GM21825 (cell line): ENCODE data around the gene LHFPL6.
"Not testable (repeated sequence)": the region's sequence is repeated elsewhere in the genome, so short reads cannot be mapped to it uniquely, and the experiment has no call there.

Experiments used
- ATAC-seq: cut with Tn5 transposase; IDR thresholded peaks from one replicate; pipeline ENCODE4 v1.9.1; 2021; ENCODE audit warnings: mild to moderate bottlenecking, moderate library complexity; ENCODE audit not compliant: unreplicated experiment

LHFPL6 gene

DNA sequence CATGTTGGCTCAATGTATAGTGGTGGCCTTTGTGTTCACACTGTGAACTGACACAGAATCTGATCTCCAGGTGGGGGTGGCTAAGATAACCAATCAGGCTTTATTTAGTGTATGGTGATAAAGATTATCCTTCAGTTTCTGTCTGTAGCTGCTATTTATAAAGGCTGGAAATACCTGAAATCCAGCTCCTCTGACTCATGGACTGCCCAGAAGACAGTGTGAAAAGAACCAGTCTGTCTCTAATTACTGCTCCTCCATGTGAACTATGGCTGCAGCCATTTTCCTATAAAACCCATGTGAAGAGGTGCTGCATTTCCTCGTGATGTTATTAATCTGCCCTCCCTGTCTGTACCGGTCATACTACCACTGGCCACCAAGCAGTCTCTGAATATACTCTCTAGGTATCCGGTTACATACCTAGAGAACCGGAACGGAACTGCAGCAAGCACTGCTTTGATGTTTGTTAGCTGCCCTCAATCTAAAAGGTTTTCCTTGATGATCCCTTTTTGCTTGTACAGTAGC is 238.0 kb downstream of the LHFPL6 start:
- ATAC-seq = no peak

DNA sequence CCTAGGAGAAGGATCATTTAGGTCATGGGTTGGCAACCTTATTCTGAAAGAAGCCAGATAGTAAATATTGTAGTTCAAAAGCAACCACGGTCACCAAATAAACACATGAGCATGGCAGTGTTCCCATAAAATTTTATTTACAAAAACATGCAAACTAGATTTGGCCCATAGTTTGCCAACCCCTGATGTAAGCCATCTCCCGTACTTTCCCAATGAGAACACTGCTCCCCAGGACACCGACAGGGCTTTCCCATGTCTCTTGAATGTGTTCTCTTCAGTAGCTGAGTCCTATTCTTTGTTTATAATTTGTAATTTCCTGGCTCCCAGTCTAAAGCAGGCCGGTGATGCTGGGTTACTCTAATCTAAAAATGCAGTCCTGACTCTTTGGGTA is 239.6 kb downstream of the LHFPL6 start:
- ATAC-seq = no peak

DNA sequence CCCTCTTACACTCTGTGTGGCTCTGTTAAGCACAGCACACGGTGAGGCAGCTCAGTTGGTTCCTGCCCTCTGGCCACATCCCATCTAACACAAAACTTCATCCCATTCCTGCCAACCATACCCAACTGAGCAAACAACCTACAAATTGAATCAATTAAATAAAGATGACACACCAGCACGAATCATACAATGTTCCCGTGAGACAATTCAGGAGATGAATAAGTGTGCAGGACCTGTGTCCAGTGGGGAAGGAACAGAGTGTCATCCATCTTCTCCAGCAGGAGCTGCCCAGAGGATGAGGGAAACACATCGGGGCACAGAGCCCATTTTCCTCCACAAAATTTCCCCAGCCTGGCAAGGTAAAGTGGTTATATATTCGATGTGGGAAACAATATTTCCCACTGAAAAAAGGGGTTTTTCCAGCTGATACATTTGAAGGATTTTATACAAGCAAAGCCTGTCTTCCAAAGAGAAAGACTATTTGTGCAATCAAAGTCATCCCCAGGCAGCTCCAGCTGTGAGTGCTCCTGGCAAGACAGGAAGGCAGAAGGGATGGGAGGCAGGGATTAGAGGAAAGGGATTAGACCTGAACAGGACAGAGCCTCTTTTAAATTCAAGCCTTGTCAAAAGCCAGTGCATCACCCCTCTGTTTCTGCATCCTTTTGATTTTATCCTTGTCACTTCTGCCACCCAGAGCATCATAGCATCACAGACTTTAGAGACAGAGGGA is 240.2 kb downstream of the LHFPL6 start:
- ATAC-seq = no peak

DNA sequence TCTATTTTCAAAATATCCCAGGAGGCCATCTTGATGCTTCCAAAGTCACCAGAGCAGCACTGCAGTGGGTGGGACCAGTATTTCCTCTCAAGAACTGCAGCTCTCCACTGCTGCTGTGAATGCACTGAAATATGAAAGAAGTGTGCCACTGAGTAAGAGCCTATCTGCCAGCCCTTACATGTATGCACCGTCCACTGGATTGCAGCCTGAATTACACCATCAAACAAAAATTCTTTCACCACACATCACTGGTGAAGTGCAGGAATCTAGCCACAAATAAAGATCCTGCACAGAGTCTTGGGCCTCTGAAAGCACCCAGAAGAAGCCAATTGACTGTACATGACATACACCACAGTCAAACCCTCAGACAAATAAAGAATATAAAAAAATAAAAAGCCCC is 249.0 kb downstream of the LHFPL6 start:
- ATAC-seq = no peak

DNA sequence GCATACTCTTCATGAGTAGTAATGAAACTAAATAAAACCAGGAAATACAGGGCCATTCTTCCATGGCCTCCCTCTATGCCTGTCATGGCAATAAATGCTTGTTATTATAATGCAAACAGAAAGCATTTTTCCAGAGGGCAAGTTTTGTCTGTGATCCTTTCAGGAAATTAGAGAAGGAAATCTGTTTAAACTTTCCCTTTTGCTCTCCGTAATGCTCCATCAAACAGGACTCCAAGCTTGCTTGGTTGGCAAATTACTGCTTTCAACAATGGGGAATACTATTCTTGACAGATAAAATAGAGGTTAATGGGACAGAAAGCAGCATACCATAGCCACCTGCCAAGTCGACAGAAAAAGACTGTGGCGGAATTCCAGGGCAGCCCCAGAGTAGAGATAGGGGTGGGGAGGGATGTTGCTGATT is 252.5 kb downstream of the LHFPL6 start:
- no peak for ATAC-seq

DNA sequence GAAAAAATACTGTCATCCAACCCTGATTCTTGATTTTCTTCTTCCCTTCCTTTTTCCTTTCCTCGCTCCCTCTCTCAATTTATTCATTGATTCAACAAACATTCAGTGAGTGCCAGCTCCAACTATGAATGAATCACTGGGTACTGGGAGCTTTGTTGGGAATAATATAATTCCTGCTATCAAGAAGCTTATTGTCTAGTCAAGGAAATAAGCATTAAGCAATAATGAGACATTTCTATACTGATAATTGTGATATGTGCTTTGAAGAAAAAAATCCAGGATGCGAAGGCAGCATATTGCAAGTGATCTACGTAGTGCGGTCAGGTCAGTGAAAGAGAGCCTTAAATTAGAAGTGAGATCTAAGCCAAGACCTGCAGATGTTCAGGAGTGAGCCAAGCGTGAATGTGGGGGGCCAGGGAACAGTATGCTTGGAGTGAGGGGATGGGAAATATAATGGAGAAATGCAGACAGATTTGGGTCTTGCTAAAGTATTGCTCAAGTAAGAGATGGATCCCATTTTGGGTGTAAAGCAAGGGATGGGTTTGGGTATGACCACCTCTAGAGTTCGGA is 253.5 kb downstream of the LHFPL6 start:
- no peak for ATAC-seq

DNA sequence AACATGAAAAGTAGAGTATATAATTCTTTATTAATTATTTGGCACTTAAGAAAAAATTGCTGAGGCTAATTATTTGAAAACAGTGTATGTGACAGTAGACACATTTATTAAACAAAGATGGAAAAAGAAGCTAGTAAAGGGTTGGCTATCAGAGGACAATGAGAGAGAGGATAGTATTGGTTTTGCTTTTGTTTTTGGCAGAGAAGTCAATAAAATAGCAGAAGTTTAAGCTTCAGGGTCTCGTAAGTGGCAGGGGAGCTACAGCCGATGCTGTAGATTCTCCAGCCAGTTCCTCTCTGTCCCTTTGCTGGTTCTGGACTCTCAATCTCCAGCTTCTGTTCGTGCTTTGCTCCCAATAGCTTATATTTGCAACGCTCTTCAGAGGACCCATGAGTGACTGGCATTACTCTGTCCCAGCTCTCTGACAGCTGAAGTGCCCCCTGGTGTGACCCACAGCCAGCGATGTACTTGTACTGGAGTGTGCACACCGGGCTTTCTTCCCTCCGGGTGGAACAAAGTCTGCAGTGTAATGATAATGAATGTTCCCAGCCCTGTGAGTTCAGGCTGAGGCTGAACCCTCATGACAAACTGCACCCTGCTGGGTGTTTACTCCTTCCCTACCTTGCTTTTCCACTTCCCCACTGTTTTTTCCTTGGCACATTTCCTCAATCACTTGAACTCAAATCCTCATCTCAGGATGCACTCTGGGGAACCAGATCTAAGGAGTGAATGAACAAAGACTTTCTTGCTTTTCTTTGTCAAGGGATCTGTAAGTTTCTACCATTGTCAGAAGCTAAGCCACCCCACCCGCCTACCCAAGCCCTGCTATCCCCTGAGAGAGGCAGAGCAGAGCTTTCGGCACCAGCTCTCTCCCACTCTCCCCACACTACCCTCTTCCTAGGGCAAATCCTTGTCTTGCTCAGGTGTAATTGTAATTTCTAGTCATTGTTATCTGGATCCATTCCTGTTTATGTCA is 254.8 kb downstream of the LHFPL6 start:
- ATAC-seq = no peak

DNA sequence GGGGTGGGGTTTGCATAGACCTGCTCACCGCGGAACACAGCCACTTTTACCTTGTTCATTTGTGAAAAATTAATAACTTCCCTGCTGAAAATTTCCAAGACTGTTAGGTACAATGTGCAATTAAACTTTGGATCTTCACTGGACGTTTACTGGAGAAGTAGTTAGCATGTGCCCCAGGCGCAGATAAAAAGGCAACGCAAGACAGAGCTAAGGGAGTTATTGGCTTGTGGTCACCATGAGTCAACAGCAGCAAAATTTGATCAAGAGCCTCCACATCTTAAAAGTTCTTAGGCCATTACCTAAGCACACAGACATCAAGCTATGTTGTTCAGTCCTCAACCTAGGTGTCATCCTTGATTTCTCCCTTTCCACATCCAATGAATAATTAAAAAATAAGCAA is 257.0 kb downstream of the LHFPL6 start:
- ATAC-seq = no peak

DNA sequence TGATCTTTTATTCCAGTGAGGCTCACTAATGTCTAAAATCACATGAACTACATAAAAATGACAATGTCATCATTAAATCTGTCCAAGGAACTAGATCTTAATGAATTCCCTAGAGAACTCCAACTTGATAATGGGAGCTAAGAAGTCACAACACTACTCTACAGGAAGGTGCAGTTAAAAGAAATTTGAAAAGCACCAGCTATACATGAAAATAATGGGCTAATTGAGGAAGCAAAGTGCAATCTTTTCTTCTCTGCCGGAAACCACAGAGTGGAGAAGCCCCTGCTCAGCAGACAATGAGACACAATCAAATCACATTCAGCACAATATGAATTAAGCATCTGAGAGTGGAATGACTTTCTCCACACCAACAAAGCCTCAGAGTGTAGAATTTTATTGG is 261.7 kb downstream of the LHFPL6 start:
- no peak for ATAC-seq

DNA sequence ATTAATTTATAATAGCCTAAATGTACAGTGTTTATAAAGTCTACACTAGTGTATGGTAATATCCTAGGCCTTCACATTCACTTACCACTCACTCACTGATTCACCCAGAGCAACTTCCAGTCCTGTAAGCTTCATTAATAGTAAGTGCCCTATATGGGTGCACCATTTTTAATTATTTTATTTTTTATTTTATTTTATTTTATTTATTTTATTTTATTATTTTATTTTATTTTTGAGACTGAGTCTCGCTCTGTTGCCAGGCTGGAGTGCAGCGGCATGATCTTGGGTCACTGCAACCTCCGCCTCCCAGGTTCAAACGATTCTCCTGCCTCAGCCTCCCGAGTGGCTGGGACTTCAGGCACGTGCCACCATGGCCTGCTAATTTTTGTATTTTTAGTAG is 264.9 kb downstream of the LHFPL6 start:
- ATAC-seq = not testable (repeated sequence)

DNA sequence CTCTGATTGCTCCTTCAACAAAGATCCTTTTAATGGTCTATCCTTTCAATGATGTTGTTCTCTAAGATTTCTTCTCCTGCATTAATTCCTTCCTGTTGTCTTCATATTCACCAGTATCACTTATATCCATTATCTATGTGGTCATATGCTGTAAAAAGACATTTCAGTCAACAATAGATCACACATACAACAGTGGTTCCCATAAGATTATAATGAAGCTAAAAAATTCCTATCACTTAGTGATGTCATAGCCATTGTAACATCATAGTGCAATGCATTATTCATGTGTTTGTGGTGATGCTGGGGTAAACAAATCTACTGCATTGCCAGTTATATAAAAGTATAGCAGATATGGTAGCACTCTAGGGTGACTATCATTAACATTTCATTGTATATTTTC is 266.1 kb downstream of the LHFPL6 start:
- no peak for ATAC-seq

DNA sequence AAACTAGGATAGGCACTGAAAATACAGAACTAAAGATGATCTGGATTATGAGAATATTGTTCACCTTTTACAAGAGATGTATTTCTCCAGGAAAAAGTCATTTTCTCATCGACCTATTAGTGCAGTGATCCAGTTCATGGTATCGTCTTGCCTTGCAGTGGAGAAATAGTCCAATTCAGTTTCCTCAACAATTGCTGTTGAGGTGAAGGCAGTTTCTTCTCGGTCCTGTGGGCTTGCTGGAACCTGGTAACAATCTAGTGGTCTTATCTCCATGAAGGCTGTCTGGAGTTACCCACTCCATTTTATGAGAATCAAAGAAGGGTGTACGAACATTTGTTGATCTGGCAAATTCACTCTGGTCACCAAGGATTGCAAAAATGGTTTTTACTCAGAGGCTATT is 266.8 kb downstream of the LHFPL6 start:
- no peak for ATAC-seq

DNA sequence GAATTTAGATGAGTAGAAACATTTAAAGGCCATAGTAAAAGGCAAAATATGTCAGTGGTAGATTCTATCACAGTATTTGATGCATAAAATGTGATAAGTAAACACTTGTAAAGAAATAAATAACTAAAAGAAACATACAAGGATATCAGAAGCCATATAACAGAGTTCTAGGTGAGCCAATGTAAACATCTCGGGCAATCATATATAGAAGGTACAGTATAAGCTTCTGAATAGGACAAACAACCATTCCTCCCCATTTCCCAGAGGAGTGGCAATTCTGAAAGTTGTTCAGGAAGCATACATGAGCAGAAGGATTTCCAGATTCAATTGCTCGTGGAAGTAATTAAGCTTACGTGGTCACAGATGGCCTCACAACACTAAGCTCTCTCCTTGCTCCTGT is 267.3 kb downstream of the LHFPL6 start:
- ATAC-seq = no peak

DNA sequence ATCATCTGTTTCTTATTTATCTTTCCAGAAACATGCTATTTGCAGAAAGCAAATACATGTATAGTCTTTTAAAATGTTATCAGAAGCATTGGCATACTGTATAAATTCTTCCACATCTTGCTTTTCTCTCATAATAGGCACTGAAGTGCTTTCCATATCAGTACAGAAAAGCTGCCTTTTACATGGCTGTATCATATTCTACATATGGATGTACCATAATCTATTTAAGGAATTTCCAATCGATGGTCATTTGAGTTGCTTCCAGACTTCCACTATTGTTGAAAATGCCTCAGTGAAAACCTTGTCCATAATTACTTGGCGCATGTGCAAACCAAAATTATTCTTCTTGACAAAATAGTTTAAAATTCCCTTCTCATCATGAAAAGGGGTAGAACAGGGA is 272.5 kb downstream of the LHFPL6 start:
- no peak for ATAC-seq

DNA sequence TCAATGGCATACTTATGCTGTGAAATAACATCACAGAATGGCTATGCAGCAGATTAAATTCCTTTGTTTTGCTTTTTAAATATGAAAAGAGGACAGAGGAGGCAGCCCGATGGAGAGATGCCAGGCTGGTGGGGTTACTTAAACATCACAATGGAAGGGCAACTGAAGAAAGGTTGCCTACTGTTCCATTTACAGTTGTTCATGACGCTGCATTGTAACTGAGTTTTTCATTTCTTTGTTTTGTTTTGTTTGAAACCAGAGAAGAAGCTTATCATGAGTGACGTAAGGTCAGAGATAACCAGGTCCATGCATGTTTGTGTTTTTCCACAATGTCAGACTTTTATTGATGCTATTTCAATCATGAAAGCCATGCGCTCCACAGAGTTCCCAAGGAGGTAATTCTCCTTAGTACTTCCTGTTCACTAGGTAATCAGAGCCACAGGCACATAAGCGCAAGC is 273.8 kb downstream of the LHFPL6 start:
- ATAC-seq = no peak

DNA sequence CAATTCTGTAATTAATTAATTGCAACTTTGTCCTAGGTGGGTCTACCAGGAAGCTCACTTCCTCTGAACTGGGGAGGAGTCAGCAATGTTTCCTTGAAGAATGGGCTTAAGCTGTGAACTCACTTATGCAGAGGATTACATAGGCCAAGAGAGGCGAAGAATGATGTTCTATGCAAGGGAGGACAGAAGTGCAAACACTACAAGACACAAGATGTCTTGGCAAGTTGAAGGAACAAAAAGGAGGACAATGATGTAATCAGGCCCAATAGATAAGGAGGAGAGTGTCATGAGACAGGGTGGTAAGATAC is 275.9 kb downstream of the LHFPL6 start:
- no peak for ATAC-seq

DNA sequence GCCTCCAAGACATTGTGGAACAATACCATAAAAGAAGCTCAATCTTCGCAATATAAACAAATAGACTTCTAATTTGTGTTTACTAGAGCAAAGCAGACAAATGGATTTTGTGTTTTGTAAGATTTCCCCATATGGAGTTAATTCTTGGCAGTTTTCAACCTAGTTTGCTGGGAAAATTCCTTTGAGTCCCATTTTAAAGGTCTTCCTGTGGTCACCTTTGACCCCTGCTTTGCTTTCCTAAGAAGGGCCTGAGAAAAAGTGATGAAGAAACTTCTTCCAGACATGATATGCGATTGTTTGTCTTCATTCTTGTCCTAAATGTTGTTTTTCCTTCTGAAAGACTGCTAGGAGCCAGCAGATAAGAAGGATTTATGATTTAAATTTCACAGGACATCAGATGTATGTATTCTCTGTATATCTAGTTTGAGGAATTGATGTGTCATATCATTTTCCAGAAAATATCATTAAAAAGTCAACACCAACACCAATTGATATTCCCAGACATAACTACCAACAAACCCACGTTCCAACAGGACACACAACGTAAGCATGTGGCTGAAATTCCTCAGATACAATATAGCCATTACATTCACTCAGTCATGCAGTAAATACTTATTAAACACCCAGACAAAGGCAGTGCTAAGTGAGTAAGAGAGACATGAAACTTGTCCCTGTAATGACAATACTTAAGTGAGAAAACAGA is 276.4 kb downstream of the LHFPL6 start:
- no peak for ATAC-seq

DNA sequence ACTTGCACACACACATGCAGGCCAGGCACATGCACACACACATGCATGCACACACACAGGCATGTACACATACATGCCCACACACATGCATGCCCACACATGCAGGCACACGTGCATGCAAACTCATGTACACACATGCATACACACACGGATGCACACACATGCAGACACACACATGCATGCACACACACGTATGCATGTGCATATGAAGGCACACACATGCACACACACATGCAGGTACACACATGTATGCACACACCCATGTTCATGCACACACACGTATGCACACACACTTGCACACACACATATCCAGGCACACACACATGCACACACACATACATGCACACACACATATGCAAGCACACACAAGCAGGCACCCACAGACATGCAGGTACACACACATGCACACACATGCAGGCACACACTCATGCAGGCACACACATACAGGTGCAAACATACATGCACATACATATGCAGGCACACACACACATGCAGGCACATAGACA is 278.1 kb downstream of the LHFPL6 start:
- ATAC-seq = no peak

DNA sequence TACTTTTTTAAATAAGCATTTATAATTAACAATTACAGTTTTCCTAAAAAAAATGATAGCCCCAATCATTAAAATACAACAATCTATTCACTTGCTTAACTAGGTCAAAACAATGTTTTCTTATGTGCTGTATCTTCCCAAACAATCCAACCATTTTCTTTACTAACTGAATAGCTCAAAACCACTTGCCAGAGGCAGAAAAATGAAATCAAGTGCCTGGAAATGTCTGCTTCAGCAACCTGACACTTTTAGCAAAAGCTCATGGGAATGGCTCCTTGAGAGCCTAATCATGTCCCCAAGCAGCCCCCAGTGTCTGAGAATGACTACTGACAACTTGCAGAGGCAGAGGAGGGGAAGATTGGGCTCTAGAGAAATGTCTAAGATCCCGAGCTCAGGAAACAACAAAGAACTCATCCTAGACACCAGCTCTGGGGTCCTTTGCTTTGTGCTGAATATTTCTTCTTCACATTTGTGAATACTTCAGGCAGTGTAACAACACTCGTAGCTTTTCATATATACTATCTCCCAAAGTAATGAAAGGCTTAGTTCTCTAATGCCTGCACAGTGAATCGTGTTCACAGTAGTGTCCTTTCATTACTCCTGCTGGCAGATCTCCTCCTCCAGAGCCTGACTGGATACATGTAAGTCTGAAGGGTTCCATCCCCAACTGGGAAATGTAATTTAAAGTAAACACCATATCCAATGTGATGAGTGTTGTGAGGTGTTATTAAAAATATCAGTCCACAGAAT is 280.0 kb downstream of the LHFPL6 start:
- ATAC-seq = no peak

DNA sequence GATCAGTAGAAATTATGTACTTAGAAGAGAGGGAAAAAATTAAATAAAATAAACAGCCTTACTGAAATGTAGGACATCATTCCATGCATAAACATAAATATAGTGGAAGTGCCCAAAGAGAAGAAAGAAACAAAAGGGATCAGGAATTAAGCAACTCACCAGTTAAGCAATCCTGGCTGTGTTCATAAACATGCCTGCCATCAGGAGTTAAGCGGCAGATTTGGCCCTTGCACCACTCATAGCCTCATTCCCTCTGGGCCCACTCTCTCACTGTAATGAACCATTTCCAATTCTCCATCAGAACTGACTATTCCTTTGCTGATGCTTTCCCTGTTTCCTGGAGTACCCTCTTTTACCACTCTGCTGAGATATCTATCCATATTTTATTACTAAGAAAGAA is 281.4 kb downstream of the LHFPL6 start:
- ATAC-seq = no peak
